HepG2 (cell line): ENCODE data around the gene LSM14B. TPM values are rescaled to one million over a fixed set of nuclear protein-coding genes. Genes with fewer than 3 reads are reported as not detected.

Experiments used
- HOMEZ ChIP-seq: IDR thresholded peaks from 2 replicates; pipeline ENCODE4 v1.6.1; 2016; ENCODE audit warnings: low read depth
- IRX3 ChIP-seq: sonication (generic); formaldehyde crosslinking; IDR thresholded peaks from 2 replicates; pipeline ENCODE4 v1.8.1; 2023; ENCODE audit warnings: mild to moderate bottlenecking, low read depth, missing genetic modification reagents, borderline replicate concordance
- MZF1 ChIP-seq: sonication (generic); formaldehyde crosslinking; IDR thresholded peaks from 2 replicates; pipeline ENCODE4 v1.8.1; 2023; ENCODE audit warnings: mild to moderate bottlenecking, missing genetic modification reagents, borderline replicate concordance
- NR2F1 ChIP-seq, 2 experiments: fragments of 450-650 bp in 1 of 2; formaldehyde crosslinking in 1 of 2; IDR thresholded peaks; 2 replicates each; pipeline versions ENCODE4 v1.5.0 to v1.6.1; 2016 to 2020; ENCODE audit warnings: mild to moderate bottlenecking in 1 of 2, missing compliant biosample characterization in 1 of 2, missing genetic modification reagents in 1 of 2, moderate library complexity in 1 of 2
- RERE ChIP-seq: IDR thresholded peaks from 2 replicates; pipeline ENCODE4 v1.6.1; 2016; ENCODE audit warnings: low read depth, missing genetic modification reagents, missing compliant biosample characterization
- SUZ12 ChIP-seq: fragments of 150-350 bp; IDR thresholded peaks from 2 replicates; pipeline ENCODE4 v1.6.1; 2014; ENCODE audit warnings: low read depth, low read length
- XRCC5 ChIP-seq: fragments of 200-400 bp; formaldehyde crosslinking; optimal IDR thresholded peaks from 2 replicates; pipeline ENCODE3; 2017; ENCODE audit warnings: mild to moderate bottlenecking, low read length
- ZFP1 ChIP-seq: IDR thresholded peaks from 2 replicates; pipeline ENCODE4 v1.6.1; 2016
- ZFP41 ChIP-seq: sonication (generic); formaldehyde crosslinking; IDR thresholded peaks from 2 replicates; pipeline ENCODE4 v1.4.0; 2020; ENCODE audit warnings: mild to moderate bottlenecking, missing genetic modification reagents, borderline replicate concordance
- ZNF225 ChIP-seq: sonication (generic); formaldehyde crosslinking; IDR thresholded peaks from 2 replicates; pipeline ENCODE4 v1.4.0; 2020; ENCODE audit warnings: mild to moderate bottlenecking, missing genetic modification reagents
- ZNF446 ChIP-seq: sonication (generic); formaldehyde crosslinking; IDR thresholded peaks from 2 replicates; pipeline ENCODE4 v1.5.0; 2020; ENCODE audit warnings: mild to moderate bottlenecking, missing genetic modification reagents
- ZNF547 ChIP-seq: sonication (generic); formaldehyde crosslinking; IDR thresholded peaks from 2 replicates; pipeline ENCODE4 v1.5.1; 2020; ENCODE audit warnings: mild to moderate bottlenecking, missing genetic modification reagents
- ZSCAN9 ChIP-seq: IDR thresholded peaks from 2 replicates; pipeline ENCODE4 v1.6.1; 2016; ENCODE audit warnings: borderline replicate concordance
- polyA plus RNA-seq, 8 experiments: library from polyadenylated mRNA; depleted of rRNA in 3 of 8; stranded (reverse) in 7 of 8; unstranded in 1 of 8; fragments of >200 nt; fragmentation: Illumina TruSeq in 4 of 8; extraction: Trizol in 4 of 8; gene quantifications; 2 replicates each; pipeline versions ENCODE4 v1.2.1 to v1.2.3, GENCODE V29; 2011 to 2016; ENCODE audit warnings: low read depth in 4 of 8, missing spikeins in 1 of 8, mixed read lengths in 1 of 8; ENCODE audit not compliant: insufficient read depth in 1 of 8
- total RNA-seq, 5 experiments: library from RNA; depleted of rRNA; stranded (reverse); fragments of >200 nt; fragmentation: Illumina TruSeq; extraction: Trizol; gene quantifications; 2 replicates each; pipeline ENCODE4 v1.2.3, GENCODE V29; 2016; ENCODE audit warnings: low read depth in 1 of 5
- TF ChIP-seq, protein P1 (sequence below): sonication (generic); formaldehyde crosslinking; IDR thresholded peaks from 2 replicates; pipeline ENCODE4 v1.5.1; 2020; ENCODE audit warnings: mild to moderate bottlenecking, moderate library complexity, missing genetic modification reagents
- TF ChIP-seq, protein P2 (sequence below): sonication (generic); formaldehyde crosslinking; IDR thresholded peaks from 2 replicates; pipeline ENCODE4 v1.5.1; 2020; ENCODE audit warnings: mild to moderate bottlenecking, missing genetic modification reagents

The LSM14B gene
- total and polyA plus RNA-seq, 2 of the 13 experiments (the other 11 are each of a cell fraction or from before 2014, with no cell fraction given): 43.3 to 79.2 TPM

GRCh38 chr20:62119591-62120364 lies 2.5 kb upstream of the LSM14B start (continued):
- no peak for TF ChIP-seq ZFP41 (CRISPR knock-in tag)
- 0 out of 4 replicates have a peak, but pooled peaks of 1 of the 2 experiments have one; percentile 5 for TF ChIP-seq NR2F1 (CRISPR knock-in tag; IDR thresholded peaks at IDR 0.05)
- TF ChIP-seq, protein P1, sequence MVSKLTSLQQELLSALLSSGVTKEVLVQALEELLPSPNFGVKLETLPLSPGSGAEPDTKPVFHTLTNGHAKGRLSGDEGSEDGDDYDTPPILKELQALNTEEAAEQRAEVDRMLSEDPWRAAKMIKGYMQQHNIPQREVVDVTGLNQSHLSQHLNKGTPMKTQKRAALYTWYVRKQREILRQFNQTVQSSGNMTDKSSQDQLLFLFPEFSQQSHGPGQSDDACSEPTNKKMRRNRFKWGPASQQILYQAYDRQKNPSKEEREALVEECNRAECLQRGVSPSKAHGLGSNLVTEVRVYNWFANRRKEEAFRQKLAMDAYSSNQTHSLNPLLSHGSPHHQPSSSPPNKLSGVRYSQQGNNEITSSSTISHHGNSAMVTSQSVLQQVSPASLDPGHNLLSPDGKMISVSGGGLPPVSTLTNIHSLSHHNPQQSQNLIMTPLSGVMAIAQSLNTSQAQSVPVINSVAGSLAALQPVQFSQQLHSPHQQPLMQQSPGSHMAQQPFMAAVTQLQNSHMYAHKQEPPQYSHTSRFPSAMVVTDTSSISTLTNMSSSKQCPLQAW: peak; percentile 59; the same call in 1 of the 2 replicates
- TF ChIP-seq MZF1 (CRISPR knock-in tag): no peak
- TF ChIP-seq ZNF446 (CRISPR knock-in tag): no peak
- peak; percentile 31; the same call in 1 of the 2 replicates for TF ChIP-seq RERE (CRISPR knock-in tag)
- peak; percentile 77 for TF ChIP-seq XRCC5
- no peak; the same call in 1 of the 2 replicates for TF ChIP-seq ZSCAN9 (CRISPR knock-in tag)
- TF ChIP-seq ZFP1 (CRISPR knock-in tag): no peak
- 0 out of 2 replicates have a peak, but pooled peaks have one; percentile 23 for TF ChIP-seq ZNF225
- TF ChIP-seq ZNF547 (CRISPR knock-in tag): peak; percentile 51; the same call in 1 of the 2 replicates
- TF ChIP-seq, protein P2, sequence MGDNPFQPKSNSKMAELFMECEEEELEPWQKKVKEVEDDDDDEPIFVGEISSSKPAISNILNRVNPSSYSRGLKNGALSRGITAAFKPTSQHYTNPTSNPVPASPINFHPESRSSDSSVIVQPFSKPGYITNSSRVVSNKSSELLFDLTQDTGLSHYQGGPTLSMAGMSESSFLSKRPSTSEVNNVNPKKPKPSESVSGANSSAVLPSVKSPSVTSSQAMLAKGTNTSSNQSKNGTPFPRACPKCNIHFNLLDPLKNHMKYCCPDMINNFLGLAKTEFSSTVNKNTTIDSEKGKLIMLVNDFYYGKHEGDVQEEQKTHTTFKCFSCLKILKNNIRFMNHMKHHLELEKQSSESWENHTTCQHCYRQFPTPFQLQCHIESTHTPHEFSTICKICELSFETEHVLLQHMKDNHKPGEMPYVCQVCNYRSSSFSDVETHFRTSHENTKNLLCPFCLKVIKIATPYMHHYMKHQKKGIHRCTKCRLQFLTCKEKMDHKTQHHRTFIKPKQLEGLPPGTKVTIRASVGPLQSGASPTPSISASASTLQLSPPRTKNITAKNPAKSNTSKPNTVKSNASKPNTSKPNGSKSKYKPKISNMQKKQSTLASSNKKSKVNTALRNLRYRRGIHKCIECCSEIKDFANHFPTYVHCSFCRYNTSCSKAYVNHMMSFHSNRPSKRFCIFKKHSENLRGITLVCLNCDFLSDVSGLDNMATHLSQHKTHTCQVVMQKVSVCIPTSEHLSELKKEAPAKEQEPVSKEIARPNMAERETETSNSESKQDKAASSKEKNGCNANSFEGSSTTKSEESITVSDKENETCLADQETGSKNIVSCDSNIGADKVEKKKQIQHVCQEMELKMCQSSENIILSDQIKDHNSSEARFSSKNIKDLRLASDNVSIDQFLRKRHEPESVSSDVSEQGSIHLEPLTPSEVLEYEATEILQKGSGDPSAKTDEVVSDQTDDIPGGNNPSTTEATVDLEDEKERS (CRISPR knock-in tag): peak; percentile 12; the same call in 1 of the 2 replicates
- no peak for TF ChIP-seq IRX3 (CRISPR knock-in tag)
- TF ChIP-seq HOMEZ (CRISPR knock-in tag): no peak
- TF ChIP-seq SUZ12: no peak
